Measurements from ENCODE around the gene COPS6. TPM values are rescaled to one million over a fixed set of nuclear protein-coding genes. Genes with fewer than 3 reads are reported as not detected.

COPS6 gene
- 45.8 and 57.2 TPM in 2 replicates for total RNA-seq

DNA sequence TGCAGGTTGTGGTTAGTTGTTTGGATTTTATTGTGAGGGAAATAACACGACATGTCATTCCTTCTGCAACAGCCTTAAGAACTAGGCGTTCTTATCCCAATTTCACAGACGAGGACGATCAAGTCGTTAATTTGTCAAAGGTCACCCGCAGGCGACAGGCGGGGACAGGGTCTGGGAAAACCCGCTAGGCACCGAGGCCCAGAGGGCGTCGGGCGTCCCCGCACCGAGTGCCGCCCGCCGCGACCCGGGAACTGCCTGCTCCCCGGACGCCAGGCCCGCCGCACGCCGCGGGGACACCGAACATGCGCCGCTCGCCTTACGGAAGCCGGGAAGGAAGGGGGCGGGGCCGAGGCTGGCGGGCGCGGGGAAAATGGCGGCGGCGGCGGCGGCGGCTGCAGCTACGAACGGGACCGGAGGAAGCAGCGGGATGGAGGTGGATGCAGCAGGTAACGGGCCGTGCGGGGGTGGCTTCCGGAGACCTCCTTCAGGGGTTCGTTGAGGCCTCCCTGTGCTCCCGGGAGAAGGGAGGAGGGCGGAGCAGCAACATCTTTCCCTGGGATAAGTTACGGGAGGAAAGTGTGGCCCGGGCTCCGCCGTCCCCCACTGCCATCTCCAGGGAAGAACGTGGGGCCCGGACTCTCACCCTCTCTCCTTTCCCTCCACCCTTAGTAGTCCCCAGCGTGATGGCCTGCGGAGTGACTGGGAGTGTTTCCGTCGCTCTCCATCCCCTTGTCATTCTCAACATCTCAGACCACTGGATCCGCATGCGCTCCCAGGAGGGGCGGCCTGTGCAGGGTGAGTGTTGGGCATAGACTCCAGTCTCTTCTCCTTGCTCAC, at the start of gene COPS6:
Gene COPS6, plus strand, starts transcription at position 349 of the 837 bp plus-strand sequence. Its CDS starts 22 bp downstream, at position 371.

DNA sequence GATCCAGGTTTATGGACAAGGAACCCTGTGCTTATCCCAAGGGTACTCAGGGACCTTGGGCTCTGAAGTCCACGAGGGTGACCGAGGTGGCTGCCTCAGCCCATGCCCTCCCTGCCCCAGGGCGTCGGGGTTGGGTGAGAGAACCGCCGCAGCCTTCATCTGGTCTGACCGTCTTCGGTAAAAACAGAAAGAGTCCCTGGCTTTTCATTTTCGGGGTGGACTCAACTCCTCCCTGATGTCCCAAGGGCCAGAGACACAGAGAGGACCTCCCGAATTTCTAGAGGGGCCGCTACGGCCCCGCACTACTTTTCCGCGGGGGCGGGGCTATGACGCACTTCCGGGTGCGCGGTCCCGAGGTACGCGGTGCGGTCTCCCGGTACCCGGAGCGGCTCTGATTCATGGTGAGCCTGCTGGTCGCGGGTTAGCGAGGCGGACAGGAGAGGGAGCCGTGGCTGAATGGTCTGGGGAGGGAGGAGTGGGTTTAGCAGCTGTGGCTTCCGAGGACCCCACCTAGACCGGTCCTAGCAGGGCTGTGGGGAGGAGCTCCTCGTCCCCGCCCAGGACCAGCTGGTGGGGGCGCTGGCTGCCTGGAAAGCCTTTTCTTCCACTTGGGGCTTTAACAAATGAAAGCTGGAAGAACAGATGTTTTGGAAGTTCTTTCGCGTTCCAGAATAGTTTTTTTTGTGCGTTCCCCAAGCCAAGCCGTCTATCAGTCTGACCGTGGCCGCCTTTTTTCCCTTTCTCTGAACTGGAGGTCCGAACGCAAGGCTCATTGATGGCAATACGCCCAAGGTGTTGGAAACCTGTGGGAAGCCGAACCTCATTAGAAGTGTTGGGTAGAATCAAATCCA, 39.1 kb upstream of the COPS6 start, which contains the start of gene ZSCAN21:
Gene ZSCAN21, plus strand, starts transcription at position 334 of the 851 bp plus-strand sequence. CDS start 7,233 bp downstream, outside the sequence.

DNA sequence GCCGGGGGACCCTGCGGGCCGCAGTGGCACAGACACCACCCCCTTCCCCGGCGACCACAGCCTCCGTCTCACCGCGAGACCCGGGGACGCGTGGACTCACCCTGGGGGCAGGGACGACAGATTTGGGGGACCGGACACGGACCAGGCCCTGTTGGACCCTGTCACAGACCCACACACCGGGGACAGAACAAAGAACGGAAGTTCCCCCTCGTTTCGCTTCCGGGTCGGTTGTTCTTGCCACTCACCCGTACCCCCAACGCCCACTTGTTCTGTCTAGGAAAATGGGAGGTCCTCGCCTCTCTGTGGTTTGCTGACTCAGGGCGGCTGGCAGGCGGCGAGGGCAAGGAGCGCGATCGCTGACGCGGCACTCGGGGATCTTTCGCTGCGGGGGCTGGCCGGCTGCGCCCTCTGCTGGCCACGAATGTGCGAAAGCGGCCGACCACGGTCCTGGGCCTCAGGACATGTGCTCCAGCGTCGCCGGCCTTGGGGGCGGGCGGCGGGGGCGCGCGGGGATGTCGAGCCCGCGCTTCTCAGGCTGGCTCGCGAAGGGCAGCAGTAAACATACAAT, 7.2 kb upstream of the COPS6 start, which contains the start of gene ZNF3:
Gene ZNF3, minus strand, starts transcription at position 189 of the 568 bp plus-strand sequence. CDS start 4,366 bp downstream, outside the sequence.

DNA sequence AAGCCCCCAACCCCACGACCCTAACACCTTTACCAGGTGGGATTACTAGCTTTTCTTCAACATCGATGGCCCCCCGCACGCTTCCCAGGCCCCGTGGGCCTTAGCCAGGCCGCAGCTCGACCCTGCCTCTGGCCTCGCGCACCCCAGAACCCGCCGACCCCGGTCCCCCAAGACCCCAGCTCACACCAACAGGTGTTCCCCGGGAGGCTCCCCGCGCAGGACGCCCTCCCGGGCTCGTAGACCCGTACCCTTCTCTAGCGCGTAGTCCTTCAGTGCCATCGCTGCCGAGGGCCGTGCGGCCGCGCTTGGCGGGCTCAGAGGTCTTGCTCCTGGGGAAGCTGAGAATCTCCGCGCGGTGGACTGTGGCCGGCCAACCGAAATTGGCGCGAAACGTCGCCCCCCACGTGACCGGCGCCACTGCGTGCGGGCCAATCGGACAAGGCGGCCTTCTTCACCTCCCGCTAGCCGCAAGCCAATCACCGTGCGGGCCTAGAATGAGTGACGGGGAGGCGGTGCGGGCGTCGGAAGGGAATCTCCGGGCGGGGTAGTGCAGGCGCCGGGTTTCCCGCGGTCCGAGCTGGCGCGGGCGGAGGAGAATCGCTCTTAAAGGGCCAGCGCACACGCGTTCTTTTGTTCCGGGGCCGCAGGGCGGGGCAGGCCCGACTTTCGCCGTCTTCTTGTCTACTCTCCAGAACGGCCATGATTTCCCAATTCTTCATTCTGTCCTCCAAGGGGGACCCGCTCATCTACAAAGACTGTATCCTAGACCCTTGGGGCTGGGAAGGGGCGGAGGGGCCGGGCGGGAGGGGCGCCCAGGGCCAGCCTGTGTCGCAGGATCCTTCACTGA, 12.5 kb downstream of the COPS6 start, which contains the start of the genes AP4M1 and MCM7:
Gene AP4M1, plus strand, starts transcription at position 628 of the 847 bp plus-strand sequence. Its CDS starts 72 bp downstream, at position 700.
Gene MCM7, minus strand, starts transcription at position 382 of the 847 bp plus-strand sequence. Its CDS starts 103 bp downstream, at position 279.

DNA sequence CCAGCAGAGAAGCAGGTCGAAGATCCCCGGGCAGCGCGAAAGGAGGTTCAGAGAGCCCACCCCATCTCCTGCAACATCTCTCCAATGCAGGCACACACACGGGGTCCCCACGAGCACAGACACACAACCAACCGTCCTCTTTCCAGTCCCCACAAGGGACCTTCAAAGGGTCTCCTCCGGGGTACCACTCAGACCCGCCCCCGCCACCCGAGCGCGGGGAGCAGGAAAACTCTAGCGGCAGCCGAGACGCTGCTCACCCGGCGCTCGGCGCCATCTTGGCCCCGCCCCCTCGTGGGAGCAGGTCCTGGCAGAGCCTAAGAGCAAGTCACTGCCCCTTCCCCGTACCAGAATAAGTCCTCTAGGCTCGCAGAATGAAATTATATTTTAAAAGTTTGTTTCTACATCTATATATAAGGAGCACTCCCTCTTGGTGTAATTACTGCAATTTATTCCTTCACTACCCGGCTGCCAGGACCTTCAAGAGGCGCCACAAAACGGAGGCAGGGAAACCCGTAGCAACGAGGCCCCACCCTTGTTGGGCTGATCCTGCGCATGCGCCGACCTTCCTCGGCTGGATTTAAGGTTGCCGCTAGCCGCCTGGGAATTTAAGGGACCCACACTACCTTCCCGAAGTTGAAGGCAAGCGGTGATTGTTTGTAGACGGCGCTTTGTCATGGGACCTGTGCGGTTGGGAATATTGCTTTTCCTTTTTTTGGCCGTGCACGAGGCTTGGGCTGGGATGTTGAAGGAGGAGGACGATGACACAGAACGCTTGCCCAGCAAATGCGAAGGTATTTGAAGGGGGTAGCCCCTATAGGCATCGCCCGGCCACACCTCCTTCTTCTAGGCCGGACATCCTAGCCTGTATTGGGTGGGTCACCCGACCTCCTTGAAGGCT, 30.6 kb downstream of the COPS6 start, which contains the start of the genes CNPY4 and TAF6:
Gene CNPY4, plus strand, starts transcription at position 563 of the 898 bp plus-strand sequence. Its CDS starts 111 bp downstream, at position 674.
Gene TAF6, minus strand, starts transcription at position 287 of the 898 bp plus-strand sequence. CDS start 5,149 bp downstream, outside the sequence.

DNA sequence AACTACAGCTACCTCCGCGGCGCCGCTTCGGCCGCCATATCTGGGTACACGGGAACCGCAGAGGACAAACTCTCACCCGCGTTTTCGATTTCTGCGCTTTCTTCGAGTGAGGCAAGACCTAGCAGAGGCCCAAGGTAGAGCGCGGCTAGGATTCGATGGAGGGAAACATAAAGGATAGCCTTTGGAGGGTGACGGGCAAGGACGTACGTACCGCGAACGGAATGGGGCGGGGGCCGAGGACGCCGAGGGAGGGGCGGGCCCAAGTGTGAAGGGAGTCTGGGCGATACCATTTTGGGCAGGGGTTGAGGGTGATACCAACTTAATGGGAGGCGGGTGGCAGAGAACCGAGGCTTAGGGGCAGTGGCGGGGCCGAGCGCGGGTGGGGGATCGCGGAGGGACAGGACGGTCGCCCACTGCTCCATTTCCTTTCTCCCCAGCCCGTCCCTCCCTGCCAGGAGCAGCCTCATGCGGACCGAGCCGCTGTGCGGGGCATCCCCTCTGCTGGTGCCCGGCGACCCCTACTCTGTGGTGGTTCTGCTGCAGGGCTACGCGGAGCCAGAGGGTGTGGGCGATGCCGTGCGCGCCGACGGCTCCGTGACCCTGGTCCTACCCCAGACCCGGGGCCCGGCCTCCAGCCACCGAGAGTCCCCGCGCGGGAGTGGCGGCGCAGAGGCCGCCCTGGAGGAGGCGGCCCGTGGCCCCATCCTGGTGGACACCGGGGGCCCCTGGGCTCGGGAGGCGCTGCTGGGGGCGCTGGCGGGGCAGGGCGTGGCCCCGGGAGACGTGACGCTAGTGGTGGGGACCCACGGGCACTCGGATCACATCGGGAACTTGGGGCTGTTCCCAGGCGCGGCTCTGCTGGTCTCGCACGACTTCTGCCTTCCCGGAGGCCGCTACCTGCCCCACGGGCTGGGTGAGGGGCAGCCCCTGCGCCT, 38.4 kb downstream of the COPS6 start, which contains the start of gene MBLAC1:
Gene MBLAC1, plus strand, starts transcription at position 37 of the 935 bp plus-strand sequence. Its CDS starts 429 bp downstream, at position 466.

Other genes starting within 250 kb of the COPS6 start
- gene OR2AE1, start 211.9 kb upstream of the COPS6 start, total RNA-seq, result 0.16 TPM in 1 of 2 replicates, not detected in the other
- 26.5 and 30.5 TPM in 2 replicates for gene TRIM4, start 169.4 kb upstream of the COPS6 start, total RNA-seq
- gene GJC3, start 159.3 kb upstream of the COPS6 start, total RNA-seq, result not detected in 2 replicates
- not detected in 2 replicates for gene AZGP1, start 112.9 kb upstream of the COPS6 start, total RNA-seq
- gene ZKSCAN1, start 73.4 kb upstream of the COPS6 start, total RNA-seq, result 17.1 and 20.3 TPM in 2 replicates
- 7.2 and 10.5 TPM in 2 replicates for gene ZSCAN21, start 39.2 kb upstream of the COPS6 start, total RNA-seq
- 12.5 and 17.8 TPM in 2 replicates for gene ZNF3, start 7.2 kb upstream of the COPS6 start, total RNA-seq
- gene MCM7, start 12.4 kb downstream of the COPS6 start, total RNA-seq, result 26.2 and 34.8 TPM in 2 replicates
- gene AP4M1, start 12.7 kb downstream of the COPS6 start, total RNA-seq, result 11.7 and 23.0 TPM in 2 replicates
- gene TAF6, start 30.4 kb downstream of the COPS6 start, total RNA-seq, result 51.4 and 58.5 TPM in 2 replicates
- 22.0 and 22.9 TPM in 2 replicates for gene CNPY4, start 30.7 kb downstream of the COPS6 start, total RNA-seq
- gene MBLAC1, start 38.0 kb downstream of the COPS6 start, total RNA-seq, result 3.4 and 5.4 TPM in 2 replicates
- 136 and 155 TPM in 2 replicates for gene LAMTOR4, start 59.9 kb downstream of the COPS6 start, total RNA-seq
- 7.3 and 10.5 TPM in 2 replicates for gene TRAPPC14, start 69.8 kb downstream of the COPS6 start, total RNA-seq
- gene GAL3ST4, start 79.6 kb downstream of the COPS6 start, total RNA-seq, result 3.8 and 4.5 TPM in 2 replicates
- 5.6 TPM in 1 of 2 replicates, not detected in the other for gene GPC2, start 88.4 kb downstream of the COPS6 start, total RNA-seq
- 0.16 and 1.8 TPM in 2 replicates for gene STAG3, start 88.9 kb downstream of the COPS6 start, total RNA-seq
- not detected in 2 replicates for gene PVRIG, start 131.0 kb downstream of the COPS6 start, total RNA-seq
- gene SPDYE3, start 218.7 kb downstream of the COPS6 start, total RNA-seq, result not detected in 2 replicates